Mononuclear cell (primary cell): ENCODE results near the gene GJD4. TPM values are rescaled to one million over a fixed set of nuclear protein-coding genes. Genes with fewer than 3 reads are reported as not detected.

Source experiments
- H3K27me3 ChIP-seq: 2 replicates; pipeline ENCODE4 v1.6.0; 2011; ENCODE audit warnings: low read length, control low read depth; ENCODE audit not compliant: insufficient read depth
- H3K4me1 ChIP-seq: 2 replicates; pipeline ENCODE4 v1.5.1; 2011; ENCODE audit warnings: mild to moderate bottlenecking, low read length, control low read depth; ENCODE audit not compliant: insufficient read depth
- H3K4me3 ChIP-seq: 2 replicates; pipeline ENCODE4 v1.5.1; 2011; ENCODE audit warnings: mild to moderate bottlenecking, low read length, moderate library complexity
- H3K9me3 ChIP-seq: 2 replicates; pipeline ENCODE4 v1.5.1; 2011; ENCODE audit warnings: low read depth, mild to moderate bottlenecking, control low read depth, low read length
- total RNA-seq: library from RNA; depleted of rRNA; stranded (reverse); fragments of >200 nt; gene quantifications from one replicate; pipeline ENCODE4 v1.2.3, GENCODE V29; 2012

The GJD4 gene
- total RNA-seq, 1 donor = not detected

- Histone ChIP-seq H3K4me1 (no peaks in the 10 kb centered on the region), H3K4me3 (no peak overlapping the region), H3K27me3 (no peaks in the 10 kb centered on the region), H3K9me3 (no peaks in the 10 kb centered on the region)
Observed at GRCh38 chr10:35572583-35572982, 32.6 kb upstream of the GJD4 start.

GRCh38 chr10:35573796-35574195, 31.3 kb upstream of the GJD4 start:
- H3K4me1 ChIP-seq = no peaks in the 10 kb centered on the region
- H3K27me3 ChIP-seq = no peaks in the 10 kb centered on the region
- H3K9me3 ChIP-seq = no peaks in the 10 kb centered on the region

GRCh38 chr10:35574924-35575352, 30.2 kb upstream of the GJD4 start:
- H3K4me3 ChIP-seq = no peak overlapping the region
- no peaks in the 10 kb centered on the region for H3K27me3 ChIP-seq
- no peaks in the 10 kb centered on the region for H3K9me3 ChIP-seq
- H3K4me1 ChIP-seq = no peaks in the 10 kb centered on the region

More at GRCh38 chr10:35573796-35574195, 31.3 kb upstream of the GJD4 start:
- H3K4me3 ChIP-seq = no peak overlapping the region

GRCh38 chr10:35575640-35576039, 29.5 kb upstream of the GJD4 start:
- H3K9me3 ChIP-seq = no peaks in the 10 kb centered on the region
- H3K4me1 ChIP-seq = no peaks in the 10 kb centered on the region
- no peaks in the 10 kb centered on the region for H3K27me3 ChIP-seq
- H3K4me3 ChIP-seq = no peak overlapping the region

GRCh38 chr10:35576730-35577129, 28.4 kb upstream of the GJD4 start:
- H3K4me3 ChIP-seq = no peak overlapping the region
- no peaks in the 10 kb centered on the region for H3K4me1 ChIP-seq
- H3K27me3 ChIP-seq = no peaks in the 10 kb centered on the region
- no peaks in the 10 kb centered on the region for H3K9me3 ChIP-seq

- H3K27me3 ChIP-seq = no peaks in the 10 kb centered on the region
- no peak overlapping the region for H3K4me3 ChIP-seq
- no peaks in the 10 kb centered on the region for H3K4me1 ChIP-seq
- no peaks in the 10 kb centered on the region for H3K9me3 ChIP-seq
Observed at GRCh38 chr10:35577926-35578617, 27.1 kb upstream of the GJD4 start.

GRCh38 chr10:35578618-35578956, 26.6 kb upstream of the GJD4 start:
- Histone ChIP-seq H3K27me3 (no peaks in the 10 kb centered on the region), H3K4me1 (no peaks in the 10 kb centered on the region), H3K9me3 (no peaks in the 10 kb centered on the region), H3K4me3 (no peak overlapping the region)

- Histone ChIP-seq H3K9me3 (no peaks in the 10 kb centered on the region), H3K4me3 (no peak overlapping the region), H3K4me1 (no peaks in the 10 kb centered on the region), H3K27me3 (no peaks in the 10 kb centered on the region)
Observed at GRCh38 chr10:35579116-35579515, 26.0 kb upstream of the GJD4 start.

GRCh38 chr10:35579726-35580422, 25.3 kb upstream of the GJD4 start:
- Histone ChIP-seq H3K4me3 (no peak overlapping the region), H3K4me1 (no peaks in the 10 kb centered on the region), H3K9me3 (no peaks in the 10 kb centered on the region), H3K27me3 (no peaks in the 10 kb centered on the region)

GRCh38 chr10:35580423-35580770, 24.7 kb upstream of the GJD4 start:
- no peaks in the 10 kb centered on the region for H3K9me3 ChIP-seq
- no peak overlapping the region for H3K4me3 ChIP-seq
- H3K4me1 ChIP-seq = no peaks in the 10 kb centered on the region
- H3K27me3 ChIP-seq = no peaks in the 10 kb centered on the region

GRCh38 chr10:35581655-35582054, 23.5 kb upstream of the GJD4 start:
- no peaks in the 10 kb centered on the region for H3K4me1 ChIP-seq
- no peaks in the 10 kb centered on the region for H3K9me3 ChIP-seq
- H3K4me3 ChIP-seq = no peak overlapping the region
- no peaks in the 10 kb centered on the region for H3K27me3 ChIP-seq

- Histone ChIP-seq H3K27me3 (no peaks in the 10 kb centered on the region), H3K9me3 (no peaks in the 10 kb centered on the region), H3K4me3 (no peak overlapping the region), H3K4me1 (no peaks in the 10 kb centered on the region)
Observed at GRCh38 chr10:35584946-35585345, 20.2 kb upstream of the GJD4 start.

- H3K4me1 ChIP-seq = no peaks in the 10 kb centered on the region
- no peak overlapping the region for H3K4me3 ChIP-seq
- no peaks in the 10 kb centered on the region for H3K27me3 ChIP-seq
- no peaks in the 10 kb centered on the region for H3K9me3 ChIP-seq
Observed at GRCh38 chr10:35585356-35585755, 19.8 kb upstream of the GJD4 start.

- Histone ChIP-seq H3K27me3 (no peaks in the 10 kb centered on the region), H3K4me3 (no peak overlapping the region), H3K4me1 (no peaks in the 10 kb centered on the region), H3K9me3 (peaks cover under 1% of the 10 kb centered on the region)
Observed at GRCh38 chr10:35585903-35586535, 19.1 kb upstream of the GJD4 start.

- Histone ChIP-seq H3K9me3 (peaks cover 6% of the 10 kb centered on the region), H3K27me3 (no peaks in the 10 kb centered on the region), H3K4me3 (no peak overlapping the region), H3K4me1 (no peaks in the 10 kb centered on the region)
Observed at GRCh38 chr10:35588836-35589235, 16.3 kb upstream of the GJD4 start.

GRCh38 chr10:35592441-35592840, 12.7 kb upstream of the GJD4 start:
- H3K4me3 ChIP-seq = no peak overlapping the region
- peaks cover 6% of the 10 kb centered on the region for H3K9me3 ChIP-seq
- no peaks in the 10 kb centered on the region for H3K27me3 ChIP-seq
- H3K4me1 ChIP-seq = no peaks in the 10 kb centered on the region
